SJSA1 (cell line): ENCODE data around the gene KLK8. TPM values are rescaled to one million over a fixed set of nuclear protein-coding genes. Genes with fewer than 3 reads are reported as not detected.

Source experiments
- total RNA-seq: library from RNA; depleted of rRNA; stranded (reverse); fragments of >200 nt; shearing (Covaris generic); gene quantifications from 2 replicates; pipeline ENCODE4 v1.2.3, GENCODE V29; 2014; rRNA removed

The KLK8 gene
- total RNA-seq, 1 experiment from 2014 or later: not detected

Other genes with a start within 250 kb of the KLK8 start
- gene GPR32, start 231.1 kb downstream of the KLK8 start, total RNA-seq: not detected in 2 replicates
- gene ACP4, start 211.2 kb downstream of the KLK8 start, total RNA-seq: not detected in 2 replicates
- gene KLK1, start 177.8 kb downstream of the KLK8 start, total RNA-seq: not detected in 2 replicates
- gene KLK15, start 168.0 kb downstream of the KLK8 start, total RNA-seq: not detected in 2 replicates
- gene KLK3, start 146.7 kb downstream of the KLK8 start, total RNA-seq: not detected in 2 replicates
- gene KLK2, start 128.2 kb downstream of the KLK8 start, total RNA-seq: not detected in 2 replicates
- not detected in 2 replicates for gene KLK4, start 90.2 kb downstream of the KLK8 start, total RNA-seq
- gene KLK5, start 48.6 kb downstream of the KLK8 start, total RNA-seq: not detected in 2 replicates
- not detected in 2 replicates for gene KLK6, start 32.0 kb downstream of the KLK8 start, total RNA-seq
- not detected in 2 replicates for gene KLK7, start 17.7 kb downstream of the KLK8 start, total RNA-seq
- not detected in 2 replicates for gene KLK10, start 18.1 kb upstream of the KLK8 start, total RNA-seq
- gene KLK11, start 25.0 kb upstream of the KLK8 start, total RNA-seq: not detected in 2 replicates
- not detected in 2 replicates for gene KLK12, start 33.4 kb upstream of the KLK8 start, total RNA-seq
- gene KLK13, start 63.5 kb upstream of the KLK8 start, total RNA-seq: not detected in 2 replicates
- not detected in 2 replicates for gene KLK14, start 81.3 kb upstream of the KLK8 start, total RNA-seq
- 9.1 and 13.3 TPM in 2 replicates for gene CTU1, start 106.8 kb upstream of the KLK8 start, total RNA-seq
- gene SIGLEC9, start 123.3 kb upstream of the KLK8 start, total RNA-seq: not detected in 2 replicates
- gene SIGLEC7, start 140.7 kb upstream of the KLK8 start, total RNA-seq: not detected in 2 replicates
- not detected in 2 replicates for gene CD33, start 223.5 kb upstream of the KLK8 start, total RNA-seq
- not detected in 2 replicates for gene SIGLECL1, start 249.5 kb upstream of the KLK8 start, total RNA-seq